ENCODE measurements around the gene CUX1.

- no peak for TF ChIP-seq FOXM1 (IDR thresholded peaks at IDR 0.05; ENCODE audit: borderline replicate concordance, low read depth)
- TF ChIP-seq EP300 (IDR thresholded peaks at IDR 0.05; ENCODE audit: borderline replicate concordance): no peak
- TF ChIP-seq MAX (IDR thresholded peaks at IDR 0.05): peak; percentile 71
- no peak for TF ChIP-seq YY1 (IDR thresholded peaks at IDR 0.05; ENCODE audit: low read depth)
- 0 out of 2 replicates have a peak, but pooled peaks have one; percentile 20 for TF ChIP-seq USF1 (IDR thresholded peaks at IDR 0.05)
- TF ChIP-seq TAF1 (IDR thresholded peaks at IDR 0.05; ENCODE audit: low read depth): no peak
- TF ChIP-seq NFIC (IDR thresholded peaks at IDR 0.05): no peak
- no peak for TF ChIP-seq RAD21 (IDR thresholded peaks at IDR 0.05; ENCODE audit: low read depth)
- no peak for TF ChIP-seq CEBPB (IDR thresholded peaks at IDR 0.05)
- TF ChIP-seq TCF12 (IDR thresholded peaks at IDR 0.05; ENCODE audit: low read depth): no peak
- no peak for TF ChIP-seq EGR1 (IDR thresholded peaks at IDR 0.05)
- TF ChIP-seq CREB1 (IDR thresholded peaks at IDR 0.05; ENCODE audit: low read depth): no peak
Observed at GRCh38 chr7:101817471-101818286, at the start of gene CUX1.
